ENCODE data around the gene WFDC6.

The WFDC6 gene

GRCh38 chr20:45515147-45515913, 24.0 kb downstream of the WFDC6 start, which contains the start of gene SPINT3:
Gene SPINT3, minus strand, starts transcription at chr20:45515622. Its CDS starts 14 bp downstream, at chr20:45515608.
- DNase-seq, result no peak

DNA sequence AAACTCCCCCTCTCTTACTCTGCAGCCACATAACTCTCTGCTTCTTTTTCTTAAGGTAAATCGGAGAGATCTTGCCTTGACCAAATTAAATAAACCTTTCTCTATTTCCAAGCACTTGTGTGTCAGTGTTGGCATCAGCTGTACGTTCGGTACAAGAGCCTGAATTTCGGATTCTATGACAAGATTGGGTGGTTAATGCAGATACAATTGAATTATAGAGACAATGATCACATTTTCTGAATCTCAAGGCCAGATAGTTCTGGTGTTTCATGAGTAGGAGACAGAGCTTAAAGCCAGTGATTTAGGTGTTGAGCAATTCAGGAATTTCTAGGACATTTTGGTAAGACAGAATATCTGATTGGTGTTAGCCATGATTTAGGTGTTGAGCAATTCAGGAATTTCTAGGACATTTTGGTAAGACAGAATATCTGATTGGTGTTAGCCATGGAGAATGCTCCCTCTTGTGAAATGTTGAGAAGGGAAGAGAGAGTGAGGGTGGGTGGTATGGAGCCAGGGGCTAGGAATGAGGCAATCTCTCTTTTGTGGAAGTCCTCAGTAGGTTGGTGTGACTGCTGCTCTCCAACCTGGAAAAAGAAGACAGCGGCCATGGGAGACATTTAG, 28.9 kb downstream of the WFDC6 start:
- no peak for DNase-seq

GRCh38 chr20:45509091-45509490, 30.2 kb downstream of the WFDC6 start:
- no peak for DNase-seq

- no peak for DNase-seq
These were observed 31.0 kb downstream of the WFDC6 start for GRCh38 chr20:45508068-45508886.

DNA sequence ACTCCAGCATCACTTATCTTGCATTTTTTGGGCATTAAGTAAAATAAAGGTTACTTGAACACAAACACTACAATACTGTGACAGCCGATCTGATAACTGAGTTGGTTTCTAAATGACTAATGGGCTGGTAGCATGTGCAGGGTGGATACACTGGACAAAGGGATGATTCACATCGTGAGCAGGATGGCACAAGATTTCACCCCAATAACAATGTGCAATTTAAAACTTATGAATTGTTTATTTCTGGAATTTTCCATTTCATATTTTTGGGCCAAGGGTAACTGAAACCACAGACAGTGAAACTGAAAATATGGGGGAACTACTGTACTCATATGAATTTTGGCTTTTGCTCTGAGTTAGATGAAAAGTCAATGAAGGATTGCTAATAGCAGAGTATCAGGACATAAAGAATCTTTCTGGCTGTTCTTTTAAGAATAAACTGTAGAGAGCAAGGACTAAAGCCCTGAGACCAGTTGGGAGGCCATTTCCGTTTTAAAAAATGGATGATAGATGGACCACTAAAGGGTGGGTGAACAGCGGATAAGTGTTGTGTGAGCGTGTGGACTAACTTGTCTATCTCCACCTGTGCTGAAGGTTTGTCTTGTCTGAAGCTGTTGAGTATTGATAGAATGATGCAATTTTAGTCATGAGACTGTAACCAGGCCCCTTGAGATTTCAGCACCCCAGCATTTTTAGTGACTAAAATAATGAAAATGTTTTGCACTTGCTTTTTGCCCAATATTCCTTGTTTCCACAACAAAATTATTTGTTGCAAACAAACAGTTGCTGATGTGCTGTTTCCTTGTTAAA, 32.1 kb downstream of the WFDC6 start:
- no peak for DNase-seq

DNA sequence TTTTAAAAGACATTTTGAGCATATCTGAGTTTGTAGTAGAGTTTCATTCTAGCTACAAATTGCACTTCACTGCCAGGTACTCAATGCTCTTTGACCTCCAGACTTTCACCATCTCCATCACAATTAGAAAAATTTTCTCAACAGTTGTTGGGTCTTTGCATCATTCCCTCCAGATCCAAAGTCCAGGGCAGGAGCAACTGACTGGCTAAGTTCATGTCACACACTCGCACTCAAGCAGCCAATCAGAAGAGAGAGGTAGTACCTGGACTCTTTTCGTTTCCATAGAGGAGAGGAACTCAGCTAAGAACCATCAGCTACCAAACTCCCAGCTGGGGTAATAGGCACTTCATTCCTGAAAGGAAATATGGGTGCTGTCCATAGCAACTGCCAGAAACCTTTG, 32.9 kb downstream of the WFDC6 start:
- no peak for DNase-seq

GRCh38 chr20:45503403-45503802, 35.9 kb downstream of the WFDC6 start:
- DNase-seq, result no peak

DNA sequence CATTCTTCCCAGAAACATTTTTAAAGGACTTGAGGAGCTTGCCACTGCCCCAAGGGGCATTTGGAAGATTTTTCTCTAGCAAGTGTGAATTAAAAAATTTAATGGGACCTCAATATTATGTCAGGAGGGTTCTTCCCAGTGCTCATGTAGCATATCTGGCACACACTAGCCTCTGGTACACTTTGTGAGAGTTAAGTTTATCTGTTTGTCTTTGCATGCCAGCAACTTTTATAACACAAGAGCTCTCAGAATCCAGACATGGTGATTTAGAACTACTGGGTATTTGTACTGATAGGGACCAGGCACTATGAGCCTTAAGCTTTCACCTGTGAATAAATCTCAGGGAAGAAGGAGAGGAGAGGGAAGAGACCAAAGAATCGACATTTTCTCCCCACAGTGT, 36.7 kb downstream of the WFDC6 start:
- no peak for DNase-seq

GRCh38 chr20:45501600-45501999, 37.7 kb downstream of the WFDC6 start:
- DNase-seq, result no peak

DNA sequence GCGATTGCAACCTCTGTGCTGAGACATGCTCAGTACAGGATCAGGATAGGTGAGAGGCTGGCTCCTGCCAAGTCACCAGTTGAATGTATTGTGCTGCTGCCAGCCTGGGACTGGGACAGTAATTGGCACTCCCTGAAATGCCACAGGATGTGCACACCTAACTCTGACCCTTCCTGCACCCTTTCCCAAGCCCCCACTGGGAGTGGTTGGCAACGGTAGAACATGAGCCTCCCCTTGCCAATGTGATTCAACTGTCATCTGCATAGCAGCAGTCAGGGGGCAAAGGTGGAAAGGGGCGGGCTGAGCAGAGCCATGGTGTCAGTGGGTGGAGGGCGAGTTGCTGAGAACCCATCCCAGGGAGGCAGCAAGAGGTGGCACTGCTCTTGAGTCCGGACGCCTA, 39.3 kb downstream of the WFDC6 start:
- DNase-seq, result no peak

DNA sequence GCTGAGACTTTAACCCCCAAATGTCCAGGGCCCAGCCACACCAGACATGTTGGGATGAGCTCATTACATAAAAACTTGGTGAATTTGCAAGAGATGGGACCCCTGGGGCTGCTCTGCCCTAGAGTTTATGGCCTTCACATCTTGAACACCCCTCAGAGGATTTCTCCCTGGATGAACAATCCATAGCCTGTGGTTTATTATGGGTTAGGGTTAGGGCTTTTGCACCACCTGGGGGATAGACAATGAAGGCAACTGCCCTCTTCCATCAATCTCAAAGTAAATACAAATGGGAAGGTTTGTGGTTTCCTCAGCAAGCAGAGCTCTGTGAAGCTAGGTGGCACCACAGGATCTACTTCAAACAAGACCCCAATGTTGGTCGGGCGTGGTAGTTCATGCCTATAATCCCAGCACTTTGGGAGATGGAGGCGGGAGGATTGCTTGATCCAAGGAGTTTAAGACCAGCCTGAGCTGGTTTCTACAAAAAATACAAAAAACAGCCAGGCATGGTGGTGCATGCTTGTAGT, 41.2 kb downstream of the WFDC6 start:
- no peak for DNase-seq

- no peak for DNase-seq
These were observed 43.1 kb downstream of the WFDC6 start for GRCh38 chr20:45496166-45496565.

DNA sequence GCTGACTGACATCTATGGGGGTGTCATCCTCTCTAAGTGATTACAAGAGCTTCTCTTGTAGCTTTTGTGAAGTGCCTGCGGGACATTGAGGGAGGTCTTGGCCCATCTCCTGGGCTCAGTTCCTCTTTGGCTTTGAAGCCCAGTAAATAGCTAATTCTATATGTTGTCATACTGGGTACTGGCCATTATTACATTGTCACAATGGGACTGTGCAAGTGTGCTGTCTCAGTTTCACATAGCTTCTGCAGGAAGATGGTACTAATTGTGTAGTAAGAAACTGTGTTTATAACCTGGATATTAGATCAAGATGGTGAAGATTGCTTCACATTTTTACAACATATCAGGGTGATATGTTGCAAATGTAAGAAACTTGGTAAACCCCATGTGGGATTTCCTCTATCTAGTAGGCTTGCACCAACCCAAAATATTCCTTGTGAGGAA, 43.8 kb downstream of the WFDC6 start:
- DNase-seq, result no peak

DNA sequence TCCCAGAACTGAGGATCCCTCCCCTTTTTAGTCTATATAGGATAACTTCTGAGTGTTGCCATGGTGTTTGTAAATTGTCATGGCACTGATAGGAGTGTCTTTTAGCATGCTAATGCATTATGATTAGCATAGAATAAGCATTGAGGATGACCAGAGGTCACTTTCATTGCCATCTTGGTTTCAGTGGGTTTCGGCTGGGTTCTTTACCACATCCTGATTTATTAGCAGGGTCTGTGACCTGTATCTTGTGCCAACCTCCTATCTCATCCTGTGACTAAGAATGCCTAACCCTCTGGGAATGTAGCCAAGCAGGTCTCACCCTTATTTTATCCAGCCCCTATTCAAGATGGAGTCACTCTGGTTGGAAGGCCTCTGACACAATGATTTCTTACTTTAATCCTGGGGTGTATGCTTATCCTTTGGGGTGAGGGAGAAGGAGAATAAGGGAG, 50.2 kb downstream of the WFDC6 start:
- DNase-seq, result no peak

DNA sequence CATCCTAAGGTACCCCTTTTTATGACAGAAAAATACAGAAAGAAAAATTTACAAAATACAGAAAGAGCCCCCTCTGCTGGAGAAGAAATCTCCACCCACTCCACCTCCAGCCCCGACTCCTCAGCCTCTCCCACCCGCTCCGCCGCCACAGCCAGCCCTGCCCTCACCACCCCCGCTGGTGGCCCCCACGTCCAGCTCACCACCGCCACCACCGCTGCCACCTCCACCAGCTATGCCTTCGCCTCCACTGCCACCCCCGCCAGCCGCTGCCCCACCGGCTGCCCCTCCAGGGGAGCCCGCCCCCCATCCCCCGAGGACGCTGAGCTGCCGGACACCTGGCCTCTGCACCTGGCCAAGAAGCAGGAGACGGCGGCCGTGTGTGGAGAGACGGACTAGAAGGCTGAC, 52.0 kb downstream of the WFDC6 start:
- no peak for DNase-seq

DNA sequence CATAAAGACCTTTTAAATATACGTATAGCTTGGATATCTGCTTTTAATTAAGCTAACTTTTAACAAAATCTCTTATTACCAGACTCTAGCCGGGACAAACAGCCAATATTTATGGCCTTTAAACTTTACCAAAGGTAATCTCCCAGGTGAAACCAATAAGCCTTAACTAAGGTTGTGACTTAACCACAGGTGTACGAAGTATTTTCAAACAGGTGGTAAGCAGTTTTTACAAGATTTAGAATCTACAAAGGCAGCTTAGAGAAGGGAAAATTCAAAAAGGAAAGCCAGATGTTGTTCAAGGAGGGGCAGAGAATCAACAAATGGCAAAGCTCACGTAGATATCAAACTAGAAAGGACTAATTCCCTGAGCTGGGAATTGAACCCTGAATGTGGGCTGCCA, 53.9 kb downstream of the WFDC6 start:
- DNase-seq, result no peak

DNA sequence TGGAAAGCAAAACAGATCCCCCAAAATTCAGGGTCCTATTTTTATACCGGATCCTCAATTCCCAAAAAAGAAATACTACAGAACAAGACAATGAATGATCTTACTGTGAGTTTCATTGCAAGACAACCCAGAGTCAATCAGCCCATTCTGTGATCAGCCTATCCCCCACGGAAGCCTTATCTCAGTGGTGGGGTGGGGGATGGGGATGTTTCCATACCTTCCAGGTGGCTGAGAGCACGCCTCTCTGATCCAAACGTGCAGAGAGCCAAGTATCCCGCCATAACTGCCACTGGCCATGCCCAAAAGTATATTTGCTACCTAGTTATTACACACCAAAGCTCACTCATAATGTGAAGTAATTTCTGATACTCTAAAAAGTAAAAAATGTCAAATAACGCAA, 54.6 kb downstream of the WFDC6 start:
- no peak for DNase-seq
